Activated CD4-positive, alpha-beta T cell treated with anti-CD3 and anti-CD28 coated beads, Interleukin-2, amount 10 ng/mL, durations not matched to agents 24 days and 14 days (primary cell): ENCODE measurements around the gene KRTAP5-7. TPM values are rescaled to one million over a fixed set of nuclear protein-coding genes. Genes with fewer than 3 reads are reported as not detected.
"Not testable (repeated sequence)": the region's sequence is repeated elsewhere in the genome, so short reads cannot be mapped to it uniquely, and the experiment has no call there.

ENCODE experiments used
- DNase-seq: peaks from one replicate; pipeline ENCODE4 v3.0.0; 2022
- H3K27ac Mint-ChIP-seq: one replicate; pipeline ENCODE4 v1.8.0; 2022; ENCODE audit warnings: mild to moderate bottlenecking, mixed read lengths
- H3K27me3 Mint-ChIP-seq: one replicate; pipeline ENCODE4 v1.8.0; 2022; ENCODE audit warnings: mixed read lengths
- H3K36me3 Mint-ChIP-seq: one replicate; pipeline ENCODE4 v1.8.0; 2022; ENCODE audit warnings: low read depth, mild to moderate bottlenecking, mixed read lengths
- H3K4me1 Mint-ChIP-seq: one replicate; pipeline ENCODE4 v1.8.0; 2021; ENCODE audit warnings: mixed read lengths
- H3K4me3 Mint-ChIP-seq: one replicate; pipeline ENCODE4 v1.8.0; 2022; ENCODE audit warnings: mild to moderate bottlenecking, moderate library complexity, mixed read lengths
- H3K9me3 Mint-ChIP-seq: one replicate; pipeline ENCODE4 v1.8.0; 2021; ENCODE audit warnings: mixed read lengths
- intact Hi-C: fragments of 100-400 bp; cut with micrococcal nuclease; formaldehyde crosslinking; loops from one replicate; pipeline ENCODE4 v1.15.1; 2023
- total RNA-seq: library from RNA; stranded (reverse); gene quantifications from 2 replicates; pipeline ENCODE4 v1.2.3, GENCODE V29; 2022

KRTAP5-7 gene
- total RNA-seq, 1 donor from 2014 or later: not detected

DNA sequence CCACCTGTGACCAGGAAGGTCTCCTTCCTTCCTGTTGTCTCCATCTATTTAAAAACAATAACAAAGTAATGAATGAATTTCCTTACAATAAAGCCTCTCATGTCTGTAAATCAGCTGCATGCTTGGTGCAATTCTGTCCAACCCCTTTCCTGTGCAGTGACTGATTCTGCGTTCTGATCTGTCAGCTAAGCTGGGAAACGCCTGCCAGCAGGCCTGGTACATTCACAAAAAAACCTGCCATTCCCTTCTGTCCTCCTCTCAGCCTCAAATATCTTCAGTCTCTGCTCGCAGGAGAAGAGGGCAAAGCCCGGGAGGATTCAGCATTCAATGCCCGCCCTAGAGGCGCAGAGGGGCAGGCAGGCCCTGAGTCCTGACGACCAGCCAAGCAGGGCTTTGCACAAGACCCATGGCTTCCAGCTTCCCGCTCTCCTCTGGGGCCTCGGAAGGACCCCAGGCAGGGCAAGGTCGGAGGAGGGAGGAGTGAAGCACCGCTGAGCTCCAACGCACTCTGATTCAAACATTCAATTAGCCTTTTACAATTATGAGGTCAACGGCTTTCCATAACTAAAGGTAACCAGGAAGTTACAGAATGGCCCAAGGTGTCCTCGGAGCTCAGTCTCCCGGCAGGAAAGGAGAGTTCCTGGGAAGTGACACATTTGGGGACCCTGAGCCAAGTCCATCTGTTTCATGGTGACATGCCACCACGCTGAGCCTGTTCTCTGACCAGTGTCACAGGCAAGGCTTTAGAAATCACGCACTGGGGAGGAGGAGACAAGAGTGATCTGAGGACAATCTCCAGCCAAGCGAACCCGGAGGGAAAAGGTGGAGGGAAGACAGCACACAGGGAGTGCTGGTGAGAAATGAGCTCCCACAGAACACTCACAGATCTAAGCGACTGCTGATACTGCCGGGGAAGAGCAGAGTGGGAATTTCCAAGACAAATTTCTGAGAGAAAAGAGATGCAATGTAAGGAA lies 39.8 kb downstream of the KRTAP5-7 start:
- H3K27ac Mint-ChIP-seq, H3K4me1 Mint-ChIP-seq, DNase-seq, H3K4me3 Mint-ChIP-seq, H3K36me3 Mint-ChIP-seq, intact Hi-C loops, H3K9me3 Mint-ChIP-seq: not testable (repeated sequence)
- H3K27me3 Mint-ChIP-seq: peaks cover 17% of the 10 kb centered on the region

DNA sequence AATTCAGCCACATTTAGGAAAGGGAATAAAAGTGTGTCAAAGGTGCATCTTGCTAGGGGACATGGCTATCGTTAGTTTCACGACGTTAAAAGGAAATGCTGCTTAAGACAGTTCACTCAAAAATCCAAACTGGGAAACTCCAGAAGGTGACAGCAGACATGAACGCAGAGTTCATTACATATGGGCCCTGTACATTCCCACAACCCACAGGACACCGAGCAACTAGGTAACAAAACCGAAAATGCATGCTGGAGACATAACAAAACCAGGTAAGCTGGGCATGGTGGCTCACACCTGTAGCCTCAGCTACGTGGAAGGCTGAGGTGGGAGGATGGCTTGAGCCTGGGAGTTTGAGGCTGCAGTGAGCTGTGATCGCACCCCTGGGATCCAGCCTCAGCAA lies 40.6 kb downstream of the KRTAP5-7 start:
- intact Hi-C loops, H3K4me3 Mint-ChIP-seq, H3K27ac Mint-ChIP-seq, H3K36me3 Mint-ChIP-seq, H3K9me3 Mint-ChIP-seq, DNase-seq, H3K4me1 Mint-ChIP-seq: not testable (repeated sequence)
- peaks cover 17% of the 10 kb centered on the region for H3K27me3 Mint-ChIP-seq

DNA sequence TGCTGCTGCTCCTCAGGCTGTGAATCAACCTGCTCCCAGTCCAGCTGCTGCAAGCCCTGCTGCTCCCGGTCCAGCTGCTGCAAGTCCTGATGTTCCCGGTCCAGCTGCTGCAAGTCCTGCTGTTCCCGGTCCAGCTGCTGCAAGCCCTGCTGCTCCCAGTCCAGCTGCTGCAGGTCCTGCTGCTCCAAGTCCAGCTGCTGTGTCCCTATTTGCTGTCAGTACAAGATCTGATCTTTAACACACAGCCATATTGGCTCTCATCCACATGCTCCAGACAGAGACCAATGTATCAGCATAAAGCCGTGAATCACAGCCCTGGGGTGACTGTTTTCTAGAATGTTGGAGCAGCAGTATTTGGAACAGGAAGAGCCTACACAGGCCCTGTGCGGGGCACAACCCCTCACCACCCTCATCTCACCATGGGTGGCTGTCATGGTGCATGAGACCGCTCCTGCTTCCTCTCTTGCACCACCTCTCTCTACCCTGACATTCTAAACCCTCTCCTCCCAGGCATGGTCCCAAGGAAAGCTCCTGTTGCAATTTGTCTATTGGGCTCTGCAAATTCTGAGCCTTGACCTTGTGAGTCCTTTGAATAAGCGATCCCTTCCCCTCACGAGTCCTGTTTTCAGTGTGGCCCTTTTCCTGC lies 41.8 kb downstream of the KRTAP5-7 start:
- no peak for DNase-seq
- no peak overlapping the region for H3K27ac Mint-ChIP-seq
- no peak overlapping the region for H3K4me3 Mint-ChIP-seq
- intact Hi-C loops: no loop called here
- no peaks in the 10 kb centered on the region for H3K36me3 Mint-ChIP-seq
- H3K4me1 Mint-ChIP-seq: no peaks in the 10 kb centered on the region
- H3K27me3 Mint-ChIP-seq: peaks cover 8% of the 10 kb centered on the region
- H3K9me3 Mint-ChIP-seq: no peaks in the 10 kb centered on the region

DNA sequence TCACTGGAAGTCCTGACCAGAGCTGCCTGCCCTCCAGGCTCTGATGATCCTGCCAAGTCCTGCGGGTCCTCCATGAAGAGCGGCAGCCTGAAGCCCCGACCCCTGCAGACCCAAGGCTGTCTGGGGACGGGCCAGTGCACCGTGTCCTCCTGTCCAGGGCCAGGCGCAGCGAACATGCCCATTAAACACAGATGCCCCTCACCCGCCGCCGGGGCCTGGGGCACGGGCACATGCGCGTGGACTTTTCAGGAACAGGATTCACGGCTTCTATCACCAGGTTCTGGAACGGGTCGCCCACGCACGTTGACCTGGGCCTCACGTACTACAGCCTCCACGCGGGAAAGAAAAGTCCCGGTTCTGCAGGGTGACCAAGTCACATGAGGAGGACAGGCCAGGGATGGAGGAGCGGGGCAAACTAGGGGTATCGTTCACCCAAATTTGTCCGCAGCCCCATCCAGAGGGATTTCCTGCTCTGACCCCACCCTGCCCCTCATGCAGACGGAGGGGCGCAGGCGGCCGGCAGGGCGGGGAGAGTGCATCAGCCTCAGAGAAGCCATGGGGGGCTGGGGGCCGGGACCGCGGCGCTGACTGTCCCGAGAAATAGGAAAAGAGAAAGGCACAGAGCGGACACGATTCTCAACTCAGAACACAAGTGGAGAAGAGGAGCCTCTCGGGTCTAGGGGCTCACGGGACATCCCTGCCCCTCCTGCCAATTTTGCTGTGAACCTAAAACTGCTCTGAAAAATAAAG lies 44.2 kb downstream of the KRTAP5-7 start:
- intact Hi-C loops, H3K27me3 Mint-ChIP-seq, H3K4me3 Mint-ChIP-seq, H3K27ac Mint-ChIP-seq, H3K36me3 Mint-ChIP-seq, H3K4me1 Mint-ChIP-seq, H3K9me3 Mint-ChIP-seq, DNase-seq: not testable (repeated sequence)

DNA sequence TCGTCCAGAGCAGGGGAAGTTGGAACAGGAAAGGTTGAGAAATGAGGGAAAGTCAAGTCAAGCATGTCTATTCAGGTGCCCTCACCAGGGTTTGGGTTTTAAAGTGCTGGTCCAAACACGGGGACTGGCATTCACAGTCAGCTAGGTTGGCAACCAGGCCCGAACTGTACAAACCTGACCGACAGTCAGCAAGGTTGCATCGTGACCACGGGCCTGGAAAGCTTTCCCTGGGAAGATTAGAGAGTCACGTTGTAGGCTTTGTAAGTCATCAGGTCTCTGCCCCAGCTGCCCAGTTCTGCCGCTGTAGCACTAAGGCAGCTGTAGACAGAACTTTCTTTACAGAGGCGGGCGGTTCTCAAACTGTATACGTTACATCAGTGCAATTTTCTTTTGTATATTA lies 45.7 kb downstream of the KRTAP5-7 start:
- Mint-ChIP-seq H3K27ac (no peak overlapping the region), H3K4me3 (no peak overlapping the region), H3K27me3 (peaks cover 2% of the 10 kb centered on the region), H3K4me1 (no peaks in the 10 kb centered on the region), H3K9me3 (no peaks in the 10 kb centered on the region), H3K36me3 (no peaks in the 10 kb centered on the region)
- DNase-seq: no peak
- intact Hi-C loops: no loop called here

DNA sequence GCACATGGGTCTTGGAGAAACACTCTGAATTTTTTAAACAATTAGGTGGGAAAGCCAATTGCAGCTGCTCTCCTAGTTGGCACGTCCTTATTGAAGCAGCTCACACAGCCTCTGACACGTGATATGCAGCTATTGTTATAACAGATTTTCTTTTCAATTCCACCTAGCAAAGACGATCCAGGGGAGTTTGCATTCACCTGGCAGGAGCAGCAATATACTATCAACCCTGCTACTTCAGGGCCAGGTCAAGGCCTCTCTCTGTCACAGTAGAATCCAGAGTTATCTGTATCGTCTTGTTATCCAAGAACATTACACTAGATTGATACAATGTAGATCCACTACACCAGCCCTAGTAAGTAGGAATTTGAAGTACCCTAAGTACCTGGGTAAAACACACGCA lies 47.4 kb downstream of the KRTAP5-7 start:
- intact Hi-C loops: no loop called here
- H3K27me3 Mint-ChIP-seq: peaks cover 3% of the 10 kb centered on the region
- H3K4me3 Mint-ChIP-seq: no peak overlapping the region
- no peaks in the 10 kb centered on the region for H3K9me3 Mint-ChIP-seq
- H3K4me1 Mint-ChIP-seq: no peaks in the 10 kb centered on the region
- no peak overlapping the region for H3K27ac Mint-ChIP-seq
- no peak for DNase-seq
- no peaks in the 10 kb centered on the region for H3K36me3 Mint-ChIP-seq

DNA sequence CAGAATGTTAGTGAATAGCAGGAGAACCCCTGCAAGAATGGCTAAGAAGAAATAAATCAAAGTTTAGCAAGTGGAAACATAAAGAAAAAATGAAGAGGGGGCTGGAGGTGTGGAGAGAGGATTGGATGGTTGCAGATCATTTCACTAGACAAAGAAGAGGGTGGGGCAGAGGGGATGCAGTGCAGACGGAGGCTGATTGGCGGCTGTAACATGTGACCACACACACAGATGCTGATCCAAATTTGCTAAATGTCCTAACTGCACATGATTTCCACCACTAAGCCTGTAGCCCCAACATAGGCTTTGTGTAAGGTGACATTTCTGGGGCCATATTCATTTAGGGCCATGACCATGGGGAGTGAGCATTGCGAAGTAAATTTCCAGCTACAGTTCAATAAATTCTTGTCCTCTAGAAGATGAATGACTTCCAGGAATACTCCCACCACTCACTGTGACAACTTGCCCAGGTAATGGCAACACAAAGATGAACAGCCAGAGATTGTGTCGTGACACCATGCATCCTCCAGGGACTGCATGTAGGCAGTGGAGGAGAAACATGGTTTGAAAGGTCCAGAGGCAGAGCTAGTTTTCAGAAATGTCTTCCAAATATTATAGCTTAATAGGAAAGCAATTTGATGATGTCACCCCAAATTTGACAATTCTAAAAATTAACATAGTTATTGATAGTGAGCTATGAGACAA lies 48.8 kb downstream of the KRTAP5-7 start:
- H3K4me1 Mint-ChIP-seq: peaks cover 7% of the 10 kb centered on the region
- no peak overlapping the region for H3K4me3 Mint-ChIP-seq
- no peak overlapping the region for H3K27ac Mint-ChIP-seq
- no peaks in the 10 kb centered on the region for H3K9me3 Mint-ChIP-seq
- no peak for DNase-seq
- H3K27me3 Mint-ChIP-seq: peaks cover 8% of the 10 kb centered on the region
- no peaks in the 10 kb centered on the region for H3K36me3 Mint-ChIP-seq
- intact Hi-C loops: no loop called here

DNA sequence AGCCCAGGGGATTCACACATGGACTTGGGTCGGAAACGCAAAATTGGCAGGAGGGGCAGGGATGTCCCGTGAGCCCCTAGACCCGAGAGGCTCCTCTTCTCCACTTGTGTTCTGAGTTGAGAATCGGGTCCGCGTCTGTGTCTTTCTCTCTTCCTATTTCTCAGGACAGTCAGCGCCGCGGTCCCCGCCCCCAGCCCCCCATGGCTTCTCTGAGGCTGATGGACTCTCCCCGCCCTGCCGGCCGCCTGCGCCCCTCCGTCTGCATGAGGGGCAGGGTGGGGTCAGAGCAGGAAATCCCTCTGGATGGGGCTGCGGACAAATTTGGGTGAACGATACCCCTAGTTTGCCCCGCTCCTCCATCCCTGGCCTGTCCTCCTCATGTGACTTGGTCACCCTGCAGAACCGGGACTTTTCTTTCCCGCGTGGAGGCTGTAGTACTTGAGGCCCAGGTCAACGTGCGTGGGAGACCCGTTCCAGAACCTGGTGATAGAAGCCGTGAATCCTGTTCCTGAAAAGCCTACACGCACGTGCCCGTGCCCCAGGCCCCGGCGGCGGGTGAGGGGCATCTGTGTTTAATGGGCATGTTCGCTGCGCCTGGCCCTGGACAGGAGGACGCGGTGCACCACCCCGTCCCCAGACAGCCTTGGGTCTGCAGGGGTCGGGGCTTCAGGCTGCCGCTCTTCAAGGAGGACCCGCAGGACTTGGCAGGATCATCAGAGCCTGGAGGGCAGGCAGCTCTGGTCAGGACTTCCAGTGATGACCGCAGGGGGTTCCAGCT lies 49.8 kb downstream of the KRTAP5-7 start:
- H3K36me3 Mint-ChIP-seq, intact Hi-C loops, H3K27ac Mint-ChIP-seq, H3K4me3 Mint-ChIP-seq, H3K4me1 Mint-ChIP-seq, H3K9me3 Mint-ChIP-seq, DNase-seq: not testable (repeated sequence)
- H3K27me3 Mint-ChIP-seq: peaks cover 14% of the 10 kb centered on the region

DNA sequence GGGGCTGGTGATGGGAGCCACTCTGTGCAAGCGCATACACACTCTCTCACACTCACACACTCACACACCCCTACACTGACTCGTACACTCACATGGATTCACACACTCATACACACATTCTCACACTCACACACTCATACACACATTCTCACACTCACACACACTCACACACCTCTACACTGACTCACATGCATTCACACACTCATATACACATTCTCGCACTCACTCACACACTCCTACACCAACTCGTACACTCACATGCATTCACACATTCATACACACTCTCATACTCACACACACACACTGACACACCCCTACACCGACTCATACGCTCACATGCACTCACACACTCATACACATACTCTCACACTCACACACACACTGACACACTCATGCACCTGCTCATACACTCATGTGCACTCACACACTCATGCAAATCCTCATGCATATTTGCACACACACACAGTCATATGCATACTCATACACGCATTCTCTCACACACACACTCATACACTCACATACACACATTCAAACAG lies 50.5 kb downstream of the KRTAP5-7 start:
- H3K4me1 Mint-ChIP-seq: peaks cover 9% of the 10 kb centered on the region
- H3K27ac Mint-ChIP-seq: no peak overlapping the region
- no peak overlapping the region for H3K4me3 Mint-ChIP-seq
- H3K9me3 Mint-ChIP-seq: no peaks in the 10 kb centered on the region
- intact Hi-C loops: no loop called here
- H3K36me3 Mint-ChIP-seq: no peaks in the 10 kb centered on the region
- H3K27me3 Mint-ChIP-seq: peaks cover 16% of the 10 kb centered on the region
- no peak for DNase-seq

Other genes with a start within 250 kb of the KRTAP5-7 start
- gene DHCR7, start 78.9 kb upstream of the KRTAP5-7 start, total RNA-seq: 112 and 116 TPM in 2 replicates
- 101 and 109 TPM in 2 replicates for gene NADSYN1, start 74.1 kb upstream of the KRTAP5-7 start, total RNA-seq
- not detected in 2 replicates for gene KRTAP5-8, start 10.8 kb downstream of the KRTAP5-7 start, total RNA-seq
- not detected in 2 replicates for gene KRTAP5-9, start 21.2 kb downstream of the KRTAP5-7 start, total RNA-seq
- not detected in 2 replicates for gene KRTAP5-10, start 38.3 kb downstream of the KRTAP5-7 start, total RNA-seq
- gene KRTAP5-11, start 55.6 kb downstream of the KRTAP5-7 start, total RNA-seq: not detected in 2 replicates